CD4-positive, alpha-beta T cell treated with Interferon gamma for 1 hour (primary cell): ENCODE measurements around the gene TNNT1.

ENCODE experiments used
- DNase-seq: peaks from one replicate; pipeline ENCODE4 v3.0.0-alpha.2; 2020

The TNNT1 gene

DNA sequence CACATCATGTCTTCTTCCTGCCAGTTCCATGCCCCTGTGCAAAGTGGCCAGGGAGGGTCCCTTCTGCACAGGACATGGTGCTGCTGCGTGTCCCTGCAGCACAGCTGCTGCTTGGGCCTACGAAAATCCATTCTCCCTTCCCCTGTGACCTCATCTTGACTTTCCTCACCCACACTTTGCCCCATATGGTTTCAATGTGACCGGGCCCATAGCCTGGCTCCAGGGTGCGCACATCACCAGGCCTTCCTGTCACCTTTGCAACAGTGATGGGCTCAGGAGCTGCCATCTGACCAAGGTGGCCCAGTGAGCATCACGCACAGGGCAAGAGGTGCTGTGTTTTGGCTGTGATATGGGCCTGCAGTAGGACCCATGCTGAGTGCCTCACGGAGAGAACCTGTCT lies 42.4 kb downstream of the TNNT1 start:
- no peak for DNase-seq

DNA sequence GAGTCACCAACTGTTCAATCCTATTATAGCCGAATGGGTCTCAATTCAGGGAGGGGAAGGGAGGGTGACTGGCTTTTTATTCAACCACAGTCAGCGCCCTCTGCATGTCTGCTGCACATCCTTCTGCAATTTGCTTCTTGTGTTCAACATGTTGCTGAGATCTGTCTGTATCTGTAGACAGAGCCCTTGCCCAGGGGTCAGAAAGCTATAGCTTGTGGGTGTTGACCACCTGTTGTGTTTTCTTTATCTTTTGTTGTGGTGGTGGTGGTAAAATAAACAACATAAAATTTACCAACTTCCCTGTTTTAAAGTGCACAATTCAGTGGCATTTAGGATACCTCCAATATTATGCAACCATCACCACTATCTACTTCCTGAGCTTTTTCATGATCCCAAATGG lies 43.8 kb downstream of the TNNT1 start:
- DNase-seq: no peak

DNA sequence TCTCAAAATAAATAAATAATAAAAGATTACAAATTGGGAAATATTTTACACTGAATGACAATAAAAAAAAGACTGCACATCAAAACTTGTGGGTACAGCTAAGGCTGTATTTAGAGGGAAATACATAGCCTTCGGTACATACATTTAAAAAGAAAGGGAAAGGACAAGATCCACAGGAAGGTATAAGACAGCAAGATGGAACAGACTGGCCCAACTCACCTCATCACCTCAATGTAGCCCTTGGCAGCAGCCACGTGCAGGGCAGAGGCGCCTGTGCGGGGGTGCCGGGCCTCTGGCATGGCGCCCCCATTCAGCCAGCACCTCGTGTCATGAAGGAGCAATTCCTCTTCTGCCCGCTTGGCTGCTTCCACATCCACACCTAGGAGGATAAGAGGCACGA lies 45.8 kb downstream of the TNNT1 start:
- DNase-seq: no peak

- no peak for DNase-seq
Measured at GRCh38 chr19:55101261-55101660, 47.7 kb downstream of the TNNT1 start.

- no peak for DNase-seq
Measured at GRCh38 chr19:55099557-55100506, 49.2 kb downstream of the TNNT1 start.

- DNase-seq: no peak
Measured at GRCh38 chr19:55098716-55099556, 50.1 kb downstream of the TNNT1 start.

- DNase-seq: no peak
Measured at GRCh38 chr19:55097864-55098715, 50.9 kb downstream of the TNNT1 start.

DNA sequence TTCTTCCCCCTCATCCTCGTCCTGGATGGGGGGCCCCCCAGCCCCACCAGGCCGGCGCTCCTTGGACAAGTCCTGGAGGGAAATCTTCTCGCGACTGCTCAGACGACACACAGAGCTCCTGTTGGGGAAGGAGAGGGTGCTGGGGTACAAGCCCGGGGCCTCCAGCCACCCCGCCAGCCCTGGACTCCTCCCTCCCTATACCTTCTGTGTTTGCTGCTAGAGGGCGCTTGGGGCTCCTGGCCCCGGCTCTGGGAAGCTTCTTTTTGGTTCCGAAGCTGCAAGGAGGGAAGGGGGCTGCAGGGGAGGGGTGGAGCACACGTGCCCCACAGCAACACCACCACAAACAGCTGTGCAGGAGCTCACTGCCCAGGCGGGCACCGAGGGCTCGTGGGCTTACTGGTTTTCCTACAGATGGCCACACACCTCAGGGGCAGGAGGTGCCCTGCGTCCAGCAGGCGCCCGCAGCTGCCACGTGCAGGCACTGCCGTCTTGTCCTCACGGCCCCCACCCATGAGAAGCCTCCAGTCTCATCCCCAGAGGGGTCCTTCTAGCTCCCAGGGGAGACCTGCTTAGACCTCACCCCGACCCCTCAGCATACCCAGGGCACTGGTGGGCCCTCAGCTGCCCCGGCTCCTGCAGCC lies 52.8 kb downstream of the TNNT1 start:
- DNase-seq: no peak

GRCh38 chr19:55095260-55096060 lies 53.5 kb downstream of the TNNT1 start:
- DNase-seq: no peak

DNA sequence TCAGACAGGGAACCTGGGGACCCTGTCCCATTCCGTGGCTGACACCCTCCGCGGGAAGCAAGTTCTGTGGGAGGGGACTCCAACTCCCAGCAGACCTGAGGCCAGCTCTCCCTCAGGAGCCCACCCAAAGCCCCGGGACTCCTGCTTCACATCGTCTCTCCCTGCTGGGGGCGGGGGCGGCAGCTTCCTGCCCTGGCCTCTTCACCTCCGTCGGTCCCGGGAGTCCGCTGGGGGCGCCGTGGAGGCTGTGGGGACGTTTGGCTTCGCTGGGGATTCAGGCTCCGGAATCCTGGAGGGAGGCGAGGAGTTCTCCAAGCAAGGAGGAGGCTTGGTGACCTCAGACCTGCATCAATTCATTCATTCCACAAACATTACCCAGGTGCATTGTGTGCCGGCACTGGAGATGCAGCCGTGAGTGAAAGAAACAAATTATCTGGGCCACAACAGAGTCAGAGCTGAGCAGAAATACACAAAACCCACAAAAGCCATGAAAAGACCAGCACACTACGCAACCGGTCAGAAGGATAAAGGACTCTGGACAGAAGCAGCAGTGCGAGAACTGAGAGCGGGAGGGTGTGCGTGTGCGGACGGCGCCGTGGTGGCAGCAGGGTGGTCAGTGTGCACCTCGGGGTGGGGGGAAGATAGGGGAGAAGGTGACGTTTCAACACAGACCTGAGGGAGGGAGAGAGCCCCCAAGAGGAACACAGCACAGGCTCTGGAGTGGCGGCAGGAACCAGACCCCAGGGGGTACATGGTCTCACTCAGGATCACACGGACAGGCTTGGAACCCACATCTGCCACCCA lies 54.3 kb downstream of the TNNT1 start:
- DNase-seq: no peak

- no peak for DNase-seq
Measured at GRCh38 chr19:55092423-55093318, 56.3 kb downstream of the TNNT1 start.

DNA sequence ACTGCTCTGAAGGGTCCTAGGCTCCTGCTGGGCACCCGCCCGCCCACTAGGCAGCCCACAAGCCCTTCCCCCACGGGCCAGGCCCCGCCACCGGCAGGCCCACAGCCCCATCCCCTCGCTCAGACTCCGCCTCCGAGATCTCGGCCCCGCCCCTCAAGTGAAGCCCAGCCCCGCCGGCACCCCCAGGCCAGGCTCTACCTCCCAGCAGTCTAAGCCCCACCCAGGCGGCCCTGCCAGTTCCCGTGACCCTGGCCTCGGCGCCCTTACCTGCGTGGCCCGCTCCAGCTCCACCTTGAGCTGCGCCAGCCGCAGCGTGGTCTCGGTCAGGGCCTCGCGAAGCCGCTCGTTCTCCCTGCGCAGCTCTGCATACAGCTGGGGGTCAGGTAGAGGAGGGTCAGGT lies 57.1 kb downstream of the TNNT1 start:
- DNase-seq: no peak

DNA sequence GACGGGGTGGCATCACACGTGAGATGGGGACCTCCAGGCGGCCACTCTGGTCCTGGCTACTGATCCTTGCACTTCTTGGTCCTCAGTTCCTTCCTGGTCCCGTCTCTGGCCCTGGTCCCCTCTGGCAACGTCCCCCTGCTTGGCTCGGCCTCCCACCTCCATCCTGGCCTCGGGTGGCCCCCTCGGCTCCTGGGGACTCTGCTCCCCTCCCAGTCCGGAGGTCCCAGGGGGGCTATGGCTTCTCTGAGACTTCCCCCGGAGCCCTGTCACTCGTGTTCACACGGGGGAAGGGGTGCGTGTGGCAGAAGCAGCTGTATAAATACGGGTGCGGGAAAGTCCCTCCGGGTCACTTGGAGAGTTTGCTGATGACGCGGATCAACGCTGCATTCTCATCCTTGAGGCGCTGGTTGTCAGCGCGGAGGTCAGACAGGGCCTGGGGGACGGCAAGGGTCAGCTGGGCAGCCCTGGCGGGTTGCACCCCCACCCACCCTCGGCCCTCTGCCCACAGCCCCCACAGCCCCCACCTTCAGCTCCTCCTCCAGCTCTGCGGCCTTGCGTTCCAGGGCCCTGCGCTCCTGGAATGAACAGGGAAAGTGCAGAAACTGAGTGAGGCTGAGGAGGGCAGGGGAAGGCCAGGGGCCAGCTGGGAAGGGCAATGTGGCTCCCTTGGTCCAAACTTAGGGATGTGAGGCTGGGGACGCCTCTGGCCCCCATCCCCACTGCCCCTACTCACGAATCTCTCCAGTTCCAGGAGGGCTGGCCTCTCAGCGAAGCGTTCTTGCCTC lies 57.7 kb downstream of the TNNT1 start:
- DNase-seq: no peak

GRCh38 chr19:55090564-55090963 lies 58.4 kb downstream of the TNNT1 start:
- no peak for DNase-seq

DNA sequence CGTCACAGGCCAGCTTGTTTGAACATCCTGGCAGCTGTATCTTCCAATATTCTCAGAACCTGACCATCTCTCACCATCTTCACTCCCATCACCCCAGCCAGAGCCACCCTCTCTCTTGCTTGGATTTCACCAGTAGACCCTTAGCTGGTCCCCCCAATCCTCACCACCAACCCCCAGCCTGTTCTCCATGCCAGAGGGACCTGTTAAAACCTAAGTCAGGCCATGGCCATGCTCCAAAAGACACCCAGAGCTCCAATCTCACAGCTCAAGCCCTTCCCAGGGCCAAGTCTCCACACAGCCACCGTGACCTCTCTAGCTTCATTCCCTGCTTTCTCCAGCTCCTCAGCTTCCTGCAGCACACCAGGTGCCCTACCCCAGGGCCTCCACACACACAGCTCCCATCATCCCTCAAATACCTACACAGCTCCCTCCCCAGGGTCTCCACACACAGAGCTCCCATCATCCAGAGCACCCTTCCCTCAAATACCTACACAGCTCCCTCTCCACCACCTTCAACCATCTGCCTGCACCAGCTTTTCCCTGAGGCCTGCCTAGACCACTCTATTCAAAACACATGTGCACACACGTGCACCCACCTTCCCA lies 59.6 kb downstream of the TNNT1 start:
- DNase-seq: no peak

DNA sequence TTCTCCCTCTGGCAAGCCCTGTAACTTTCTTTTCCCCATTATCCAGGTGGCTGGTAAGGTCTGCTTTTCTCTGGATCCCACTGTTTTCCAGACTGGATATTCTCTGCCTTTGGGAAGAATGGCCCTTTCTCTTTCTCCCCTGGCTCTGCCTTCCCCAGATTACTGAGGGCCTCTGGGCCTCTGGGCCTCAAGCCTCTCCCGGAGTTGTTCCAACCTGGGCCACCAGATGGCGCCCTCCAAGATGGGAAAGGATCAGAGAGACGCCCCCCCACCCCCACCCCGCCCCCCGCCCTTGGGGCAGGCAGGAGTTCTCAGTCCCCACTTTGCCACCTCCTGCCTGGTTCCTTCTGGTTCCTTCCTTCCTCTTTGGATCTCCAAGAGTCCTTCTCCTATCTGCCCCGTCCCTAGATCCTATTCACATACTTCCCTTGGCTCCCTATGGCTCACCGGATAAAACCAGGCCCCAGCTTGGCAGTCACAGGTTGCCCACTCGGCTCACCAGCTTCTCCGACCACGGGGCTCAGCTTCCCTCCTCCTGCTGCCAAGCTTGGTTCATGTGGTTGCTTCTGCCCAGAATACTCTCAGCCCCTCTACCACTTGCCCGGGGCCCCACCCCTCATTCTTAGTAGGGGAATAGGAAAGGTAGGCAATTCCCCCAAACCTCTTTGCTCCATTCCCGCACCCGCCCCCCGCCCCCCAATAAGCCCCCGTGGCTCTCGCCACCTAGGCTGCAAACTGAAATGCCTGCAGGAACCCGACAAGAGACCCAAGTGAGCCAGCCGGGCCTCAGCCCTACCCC lies 60.3 kb downstream of the TNNT1 start:
- DNase-seq: peak; percentile 62

DNA sequence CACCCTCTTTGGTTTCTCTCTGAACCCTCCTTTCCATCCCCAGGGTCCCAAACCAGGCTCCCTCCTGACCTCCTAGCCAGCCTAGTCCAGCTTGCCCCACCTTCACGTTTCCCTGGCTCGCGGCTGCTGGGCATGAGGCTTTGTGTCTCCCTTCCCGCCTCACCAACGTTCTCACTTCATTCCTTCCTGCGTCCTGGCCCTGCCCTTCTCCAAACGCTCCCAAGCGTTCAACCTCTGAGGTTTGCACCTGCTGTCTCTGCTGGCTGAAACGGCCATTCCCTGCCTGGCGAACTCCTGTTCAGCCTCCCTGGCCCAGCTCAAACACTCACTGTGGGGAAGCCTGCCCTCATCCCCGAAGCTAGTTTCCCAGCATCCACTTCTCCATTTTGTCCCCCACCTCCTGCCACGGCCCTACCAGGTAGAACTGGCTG lies 61.0 kb downstream of the TNNT1 start:
- no peak for DNase-seq
